ENCODE measurements around the gene BBX.

DNA sequence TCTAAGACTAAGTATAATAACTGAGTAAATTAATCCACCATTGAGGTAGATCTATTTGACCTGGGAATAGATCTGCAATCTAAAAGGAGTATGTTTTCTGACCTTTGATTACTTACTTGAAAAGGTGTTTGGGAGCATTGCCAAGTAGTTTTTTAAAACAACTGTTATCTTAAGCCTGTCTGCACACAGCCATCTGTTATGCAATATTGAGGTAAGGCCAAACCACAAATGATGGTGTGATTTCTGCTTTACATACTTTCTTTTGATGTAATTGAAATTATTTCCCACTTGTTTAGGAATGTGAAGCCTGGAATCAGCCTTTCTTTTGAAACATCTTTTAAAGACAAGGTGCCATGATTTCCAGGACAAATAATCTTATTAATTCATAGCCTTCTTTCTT lies 274.0 kb downstream of the BBX start:
- TF ChIP-seq GATA2 (IDR thresholded peaks at IDR 0.05; ENCODE audit: low read depth, low read length): no peak
- no peak for TF ChIP-seq GATA3 (IDR thresholded peaks at IDR 0.05; ENCODE audit: low read depth, low read length)
